IPS-15b (cell line): ENCODE measurements around the gene DLGAP1.

Experiments used
- H3K27me3 ChIP-seq: one replicate; pipeline ENCODE4 v1.6.1; 2013; ENCODE audit warnings: low read length; ENCODE audit not compliant: control insufficient read depth, insufficient read depth
- H3K36me3 ChIP-seq: one replicate; pipeline ENCODE4 v1.6.1; 2013; ENCODE audit warnings: low read length; ENCODE audit not compliant: control insufficient read depth, insufficient read depth
- H3K4me1 ChIP-seq: one replicate; pipeline ENCODE4 v1.6.1; 2013; ENCODE audit warnings: mild to moderate bottlenecking, low read length; ENCODE audit not compliant: control insufficient read depth, insufficient read depth
- H3K4me3 ChIP-seq: one replicate; pipeline ENCODE4 v1.5.1; 2013; ENCODE audit warnings: low read depth, low read length
- H3K9ac ChIP-seq: one replicate; pipeline ENCODE4 v1.6.1; 2013; ENCODE audit warnings: low read depth, mild to moderate bottlenecking, low read length
- H3K9me3 ChIP-seq: one replicate; pipeline ENCODE4 v1.6.1; 2013; ENCODE audit warnings: mild to moderate bottlenecking, low read length; ENCODE audit not compliant: control insufficient read depth, insufficient read depth

DLGAP1 gene

GRCh38 chr18:3723554-3723953 lies 731.6 kb downstream of the DLGAP1 start:
- Histone ChIP-seq H3K4me3 (no peak overlapping the region), H3K36me3 (no peaks in the 10 kb centered on the region), H3K9me3 (no peaks in the 10 kb centered on the region), H3K27me3 (no peaks in the 10 kb centered on the region), H3K9ac (no peak overlapping the region), H3K4me1 (peaks cover 15% of the 10 kb centered on the region)

GRCh38 chr18:3722649-3723433 lies 732.3 kb downstream of the DLGAP1 start:
- Histone ChIP-seq H3K27me3 (no peaks in the 10 kb centered on the region), H3K4me1 (peaks cover 15% of the 10 kb centered on the region), H3K36me3 (no peaks in the 10 kb centered on the region), H3K9ac (no peak overlapping the region), H3K4me3 (no peak overlapping the region), H3K9me3 (no peaks in the 10 kb centered on the region)

- Histone ChIP-seq H3K27me3 (no peaks in the 10 kb centered on the region), H3K4me3 (no peak overlapping the region), H3K9me3 (no peaks in the 10 kb centered on the region), H3K9ac (no peak overlapping the region), H3K4me1 (peaks cover 15% of the 10 kb centered on the region), H3K36me3 (no peaks in the 10 kb centered on the region)
Observed at GRCh38 chr18:3721771-3722648, 733.1 kb downstream of the DLGAP1 start.

GRCh38 chr18:3720818-3721545 lies 734.1 kb downstream of the DLGAP1 start:
- H3K9me3 ChIP-seq, result no peaks in the 10 kb centered on the region
- H3K4me3 ChIP-seq, result no peak overlapping the region
- peaks cover 15% of the 10 kb centered on the region for H3K4me1 ChIP-seq
- no peaks in the 10 kb centered on the region for H3K36me3 ChIP-seq
- H3K27me3 ChIP-seq, result no peaks in the 10 kb centered on the region
- H3K9ac ChIP-seq, result no peak overlapping the region

GRCh38 chr18:3720159-3720558 lies 734.9 kb downstream of the DLGAP1 start:
- H3K9me3 ChIP-seq, result no peaks in the 10 kb centered on the region
- H3K36me3 ChIP-seq, result no peaks in the 10 kb centered on the region
- no peak overlapping the region for H3K9ac ChIP-seq
- H3K27me3 ChIP-seq, result no peaks in the 10 kb centered on the region
- no peak overlapping the region for H3K4me3 ChIP-seq
- peaks cover 15% of the 10 kb centered on the region for H3K4me1 ChIP-seq

- peaks cover 7% of the 10 kb centered on the region for H3K4me1 ChIP-seq
- H3K9ac ChIP-seq, result no peak overlapping the region
- no peaks in the 10 kb centered on the region for H3K9me3 ChIP-seq
- H3K36me3 ChIP-seq, result no peaks in the 10 kb centered on the region
- H3K4me3 ChIP-seq, result no peak overlapping the region
- no peaks in the 10 kb centered on the region for H3K27me3 ChIP-seq
Observed at GRCh38 chr18:3717376-3718025, 737.6 kb downstream of the DLGAP1 start.

- Histone ChIP-seq H3K36me3 (no peaks in the 10 kb centered on the region), H3K4me3 (no peak overlapping the region), H3K9ac (no peak overlapping the region), H3K4me1 (no peaks in the 10 kb centered on the region), H3K9me3 (no peaks in the 10 kb centered on the region), H3K27me3 (no peaks in the 10 kb centered on the region)
Observed at GRCh38 chr18:3716116-3716660, 738.9 kb downstream of the DLGAP1 start.

GRCh38 chr18:3715231-3716080 lies 739.7 kb downstream of the DLGAP1 start:
- no peak overlapping the region for H3K4me3 ChIP-seq
- no peak overlapping the region for H3K9ac ChIP-seq
- H3K27me3 ChIP-seq, result no peaks in the 10 kb centered on the region
- H3K36me3 ChIP-seq, result no peaks in the 10 kb centered on the region
- no peaks in the 10 kb centered on the region for H3K9me3 ChIP-seq
- H3K4me1 ChIP-seq, result no peaks in the 10 kb centered on the region

- Histone ChIP-seq H3K4me3 (no peak overlapping the region), H3K9ac (no peak overlapping the region), H3K27me3 (no peaks in the 10 kb centered on the region), H3K36me3 (no peaks in the 10 kb centered on the region), H3K9me3 (no peaks in the 10 kb centered on the region), H3K4me1 (no peaks in the 10 kb centered on the region)
Observed at GRCh38 chr18:3713708-3714107, 741.4 kb downstream of the DLGAP1 start.

- no peaks in the 10 kb centered on the region for H3K36me3 ChIP-seq
- H3K4me3 ChIP-seq, result no peak overlapping the region
- no peaks in the 10 kb centered on the region for H3K4me1 ChIP-seq
- H3K9me3 ChIP-seq, result no peaks in the 10 kb centered on the region
- no peaks in the 10 kb centered on the region for H3K27me3 ChIP-seq
- H3K9ac ChIP-seq, result no peak overlapping the region
Observed at GRCh38 chr18:3713166-3713565, 741.9 kb downstream of the DLGAP1 start.
